ENCODE results near the gene MORN1.
"Not testable (repeated sequence)": the region's sequence is repeated elsewhere in the genome, so short reads cannot be mapped to it uniquely, and the experiment has no call there.

Gene MORN1

DNA sequence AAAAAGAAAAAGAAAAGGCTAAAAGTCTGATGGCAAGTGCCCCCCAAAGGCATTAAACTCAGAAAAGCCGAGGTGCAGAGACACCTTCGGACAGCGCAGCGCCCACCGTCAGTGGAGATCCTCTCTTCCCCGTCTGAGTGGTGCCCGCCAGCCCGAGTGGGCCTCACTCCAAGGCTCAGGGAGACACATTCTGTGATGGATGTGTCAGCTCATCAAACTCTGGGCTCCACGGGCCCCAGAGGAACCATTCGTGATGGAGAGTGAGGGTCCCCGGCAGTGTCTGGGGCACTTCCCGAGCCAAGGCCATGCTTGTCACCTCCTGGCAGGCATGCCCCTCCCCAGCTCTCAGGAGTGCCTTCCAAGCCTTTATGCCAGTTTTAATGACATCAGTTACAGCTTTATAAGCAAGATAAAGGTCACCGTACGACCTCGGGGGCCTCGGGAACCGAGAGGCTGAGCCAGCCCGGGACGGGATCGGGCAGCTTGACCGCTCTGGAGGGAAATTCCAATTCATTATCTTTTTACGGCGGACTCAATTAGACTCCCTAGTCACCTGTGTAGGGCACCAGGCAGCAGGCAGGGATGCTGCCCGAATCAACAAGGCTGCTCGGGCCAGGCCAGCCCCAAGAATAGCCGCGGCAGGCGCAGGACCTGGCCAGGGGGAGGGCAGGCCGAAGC is 49.5 kb downstream of the MORN1 start:
- DNase-seq (ENCODE audit: low read depth in 4 of 4, low spot score in 1 of 4): no peak

DNA sequence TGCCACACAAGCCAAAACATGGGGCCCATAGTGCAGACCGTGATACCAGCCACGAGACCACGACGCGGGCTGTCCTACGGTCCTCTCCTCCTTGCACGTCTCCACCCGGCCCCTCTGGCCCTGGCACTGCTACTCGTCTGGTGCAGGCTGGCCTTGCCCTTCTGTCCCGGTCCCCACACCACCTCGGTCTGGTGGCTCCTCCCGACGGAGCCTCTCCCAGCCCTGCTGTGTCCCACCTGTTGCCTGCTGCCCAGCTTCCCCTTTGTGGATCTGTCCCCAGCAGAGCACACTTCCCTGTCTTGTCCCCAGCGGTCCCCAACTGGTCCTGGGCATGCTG is 50.5 kb downstream of the MORN1 start:
- DNase-seq (ENCODE audit: low read depth in 4 of 4, low spot score in 1 of 4): no peak

DNA sequence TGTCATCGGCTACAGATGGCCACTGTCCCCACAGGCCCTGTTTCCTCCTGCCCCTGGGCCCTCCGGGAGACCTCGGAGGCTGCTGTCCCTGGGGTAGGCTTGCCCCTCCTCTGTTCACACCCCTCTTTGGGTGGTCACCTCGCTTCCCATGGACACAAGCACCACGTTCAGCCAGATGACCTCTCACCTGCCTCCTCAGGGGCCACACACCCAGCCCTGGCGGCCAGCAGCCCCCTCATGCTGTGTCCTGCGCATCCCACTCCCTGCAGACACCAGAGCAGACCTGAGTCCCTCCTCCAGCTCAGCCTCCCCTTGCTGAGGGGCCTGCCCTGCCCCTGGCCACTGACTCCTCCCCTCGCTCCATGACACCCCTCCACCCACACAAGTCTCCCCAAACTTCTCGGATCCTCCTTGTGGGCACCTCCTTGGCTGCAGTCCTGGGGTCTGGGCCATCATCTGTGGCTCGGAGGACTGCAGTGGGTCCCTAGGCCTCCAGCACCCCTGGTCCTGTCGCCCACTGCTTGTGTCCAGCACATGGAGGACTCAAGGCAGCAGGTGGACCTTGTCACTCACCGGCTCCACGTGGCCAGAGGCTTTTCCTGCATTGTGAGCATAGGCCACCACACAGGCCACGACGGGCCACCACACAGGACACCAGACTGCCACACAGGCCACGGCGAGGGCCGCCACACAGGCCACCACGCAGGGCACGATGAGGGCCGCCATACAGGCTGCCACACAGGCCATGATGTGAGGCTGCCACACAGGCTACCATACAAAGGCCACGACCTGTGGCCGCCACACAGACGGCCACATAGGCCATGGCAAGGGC is 51.1 kb downstream of the MORN1 start:
- no peak for DNase-seq (ENCODE audit: low read depth in 4 of 4, low spot score in 1 of 4)

DNA sequence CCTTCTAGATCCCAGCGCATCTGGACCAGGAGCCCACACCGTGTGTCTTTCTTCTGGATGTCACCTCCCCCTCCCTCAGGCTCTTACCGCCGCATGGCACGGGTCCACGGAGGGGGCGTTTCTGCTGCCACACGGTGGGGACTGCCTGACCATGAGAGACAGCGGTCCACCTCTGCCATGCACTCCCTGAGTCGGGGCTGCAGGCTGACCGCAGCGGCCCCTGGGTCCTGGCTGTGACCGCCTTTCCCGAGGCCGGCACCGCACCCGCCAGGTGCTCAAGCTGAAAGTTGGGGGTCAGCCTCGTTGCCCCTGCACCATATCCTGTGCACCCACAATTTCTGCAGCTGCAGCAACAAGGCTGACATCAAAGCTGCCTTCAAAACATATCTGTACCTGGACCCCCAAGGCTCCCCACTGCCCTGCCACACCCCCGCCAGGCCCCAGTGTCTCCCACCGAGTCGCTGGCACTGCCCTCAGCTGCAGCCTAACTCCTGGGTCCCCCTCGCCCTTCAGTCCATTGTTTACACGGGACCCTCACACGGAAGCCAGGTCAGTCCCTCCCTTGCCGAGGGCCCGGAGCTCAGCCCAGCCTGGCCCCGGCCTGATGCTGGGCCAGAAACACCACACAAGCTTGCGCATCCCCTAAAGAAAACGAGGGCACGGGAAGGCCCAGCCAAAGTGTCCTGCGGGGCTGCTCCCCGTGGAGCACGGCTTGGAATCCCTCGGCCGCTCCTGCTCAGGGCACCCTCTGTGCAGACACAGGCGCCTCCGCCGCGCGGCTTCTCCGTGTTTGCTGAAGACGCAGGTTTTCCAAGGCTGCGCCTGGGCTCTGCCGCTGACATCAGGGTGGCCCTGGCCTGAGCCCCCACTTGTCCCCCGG is 51.9 kb downstream of the MORN1 start:
- DNase-seq (ENCODE audit: low read depth in 4 of 4, low spot score in 1 of 4): no peak

DNA sequence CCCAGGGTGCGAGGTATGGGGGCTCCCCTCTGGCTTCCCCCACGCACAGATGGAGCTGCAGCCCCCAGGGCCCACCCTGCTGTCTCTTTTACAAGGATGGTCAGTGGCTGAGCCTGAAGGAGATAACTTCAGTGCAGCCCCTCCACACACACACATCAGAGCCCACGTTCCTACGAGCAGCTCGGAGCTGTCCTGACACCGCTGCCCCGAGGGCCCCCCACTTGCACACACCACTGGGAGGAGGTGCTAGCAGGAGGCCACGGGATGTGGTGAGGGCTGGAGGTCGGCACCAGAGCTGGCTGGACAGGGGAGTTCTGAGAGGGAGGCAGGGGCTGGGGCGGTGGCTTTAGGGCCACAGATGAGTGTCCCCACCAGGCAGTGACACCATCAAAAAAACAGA is 53.9 kb downstream of the MORN1 start:
- no peak for DNase-seq (ENCODE audit: low read depth in 4 of 4, low spot score in 1 of 4)

DNA sequence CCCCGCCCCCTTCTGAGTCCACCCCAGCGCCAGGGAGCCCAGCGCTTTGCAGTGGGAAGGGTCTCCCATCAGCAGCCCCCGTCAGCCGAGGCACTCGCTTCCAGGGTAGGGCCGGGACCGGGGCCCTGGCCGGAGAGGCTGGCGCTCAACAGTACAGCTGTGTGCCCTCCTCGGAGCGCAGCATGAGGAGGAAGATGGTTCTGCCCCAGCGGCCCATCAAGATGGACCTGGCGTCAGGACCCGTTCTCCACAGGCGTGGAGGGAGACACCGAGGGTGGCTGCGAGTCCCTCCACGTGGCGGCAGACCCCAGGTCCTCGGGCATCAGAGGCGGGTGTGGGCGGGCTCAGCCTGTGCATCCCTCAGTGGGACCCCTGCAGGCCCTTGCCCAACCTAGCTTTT is 54.3 kb downstream of the MORN1 start:
- no peak for DNase-seq (ENCODE audit: low read depth in 4 of 4, low spot score in 1 of 4)

DNA sequence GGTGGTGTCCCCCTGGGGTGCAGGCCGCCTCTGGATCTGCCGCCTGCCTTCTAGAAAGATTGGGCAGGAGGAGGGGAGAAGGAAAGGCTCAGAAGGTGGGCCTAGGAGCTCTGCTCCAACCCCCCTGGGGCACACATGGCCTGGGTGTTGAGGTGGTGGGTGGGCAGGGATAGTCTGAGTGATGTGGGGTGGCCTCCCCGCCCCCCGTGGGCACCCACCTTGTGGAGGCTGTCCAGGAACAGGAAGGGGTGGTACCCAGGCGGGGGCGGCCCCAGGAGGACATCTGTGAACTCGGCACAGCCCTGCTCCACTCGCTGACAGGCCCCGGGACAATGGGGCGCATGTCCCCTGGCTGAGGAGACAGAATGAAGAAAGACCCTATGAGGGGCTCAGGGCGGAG is 54.9 kb downstream of the MORN1 start:
- DNase-seq (ENCODE audit: low read depth in 4 of 4, low spot score in 1 of 4): no peak

DNA sequence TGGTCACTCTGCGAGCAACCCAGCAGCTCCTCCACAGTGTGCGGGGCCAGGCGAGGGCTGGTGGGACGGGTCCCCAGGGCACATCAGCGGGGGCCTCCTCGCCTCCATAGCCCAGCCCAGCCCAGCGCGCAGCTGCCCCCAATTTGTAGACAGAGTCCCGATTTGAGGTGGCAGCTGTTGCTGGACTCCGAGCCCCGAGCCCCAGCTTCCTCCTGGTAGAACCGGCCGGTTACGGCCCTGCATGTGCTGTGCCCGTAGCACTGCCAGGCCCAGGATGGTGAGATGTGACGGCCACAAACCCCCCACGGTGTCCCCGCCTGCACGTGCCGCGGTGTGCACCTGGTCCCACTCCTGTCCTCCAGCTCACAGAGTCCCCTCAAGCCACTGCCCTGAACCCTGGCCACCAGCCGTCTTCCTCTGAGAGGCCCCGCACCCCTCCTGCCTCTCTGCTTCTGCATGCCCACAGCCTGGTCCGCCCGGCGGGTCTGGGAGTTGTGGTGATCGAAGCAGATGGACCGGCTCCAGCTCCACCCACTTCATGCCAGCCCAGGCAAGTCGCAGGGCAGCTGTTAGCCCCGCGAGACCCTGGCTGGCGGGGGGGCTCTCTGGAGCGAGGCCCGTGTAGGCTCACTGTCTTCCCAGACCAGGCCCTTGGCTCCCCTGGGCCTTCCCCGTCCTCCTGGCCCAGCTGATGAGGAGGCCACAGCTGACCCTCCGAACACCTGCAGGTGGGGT is 55.5 kb downstream of the MORN1 start:
- no peak for DNase-seq (ENCODE audit: low read depth in 4 of 4, low spot score in 1 of 4)

DNA sequence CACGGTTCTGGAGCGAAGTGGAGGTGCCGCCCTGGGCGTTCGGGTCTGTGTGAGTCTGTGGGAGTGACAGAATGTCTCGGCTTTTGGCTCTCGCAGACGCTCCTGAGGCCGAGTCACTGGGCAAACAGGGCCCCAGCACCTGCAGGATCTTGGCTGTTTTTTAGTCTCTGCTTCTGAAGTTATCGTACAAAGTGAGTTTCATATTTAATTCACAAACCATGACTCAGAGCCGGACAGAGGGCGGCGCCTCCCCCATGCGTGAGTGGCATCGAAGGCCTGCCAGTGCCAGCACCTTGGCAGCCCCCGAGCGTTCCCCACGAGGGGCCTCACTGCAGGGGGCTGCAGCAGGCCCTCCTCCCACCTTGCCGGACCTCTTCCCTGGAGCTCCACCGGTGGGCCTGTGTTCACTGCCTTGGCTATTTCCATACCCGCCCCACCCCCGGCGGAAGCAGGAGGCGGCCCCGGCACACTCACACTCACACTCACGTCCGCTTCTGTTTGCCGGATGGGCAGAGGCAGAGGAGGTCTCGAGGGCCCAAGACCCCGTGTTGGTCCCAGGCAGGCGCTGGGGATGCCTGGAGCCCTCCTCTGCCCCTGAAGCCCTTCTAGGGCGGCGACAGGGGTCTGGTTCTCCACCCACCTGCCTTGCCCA is 56.3 kb downstream of the MORN1 start:
- DNase-seq (ENCODE audit: low read depth in 4 of 4, low spot score in 1 of 4): no peak

DNA sequence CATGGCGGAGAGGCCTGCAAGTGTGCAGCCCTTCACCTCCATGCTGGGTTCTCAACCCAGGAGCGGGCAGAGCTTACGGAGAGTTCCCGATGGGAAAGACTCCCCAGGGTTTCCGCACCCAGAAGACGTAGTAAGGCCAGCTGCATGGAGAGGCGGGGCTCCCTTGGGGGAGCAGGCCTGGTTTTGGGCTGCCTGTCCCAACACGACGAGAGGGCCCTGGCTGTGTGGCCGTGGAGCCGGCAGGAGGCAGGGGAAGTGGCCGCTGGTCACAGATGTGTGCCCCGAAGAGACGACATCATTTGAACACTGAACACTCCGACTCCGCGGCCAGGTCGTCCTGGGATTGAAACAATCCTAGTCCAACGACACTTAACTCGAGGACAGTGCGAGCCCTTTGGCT is 57.0 kb downstream of the MORN1 start:
- DNase-seq (ENCODE audit: low read depth in 4 of 4, low spot score in 1 of 4): no peak

DNA sequence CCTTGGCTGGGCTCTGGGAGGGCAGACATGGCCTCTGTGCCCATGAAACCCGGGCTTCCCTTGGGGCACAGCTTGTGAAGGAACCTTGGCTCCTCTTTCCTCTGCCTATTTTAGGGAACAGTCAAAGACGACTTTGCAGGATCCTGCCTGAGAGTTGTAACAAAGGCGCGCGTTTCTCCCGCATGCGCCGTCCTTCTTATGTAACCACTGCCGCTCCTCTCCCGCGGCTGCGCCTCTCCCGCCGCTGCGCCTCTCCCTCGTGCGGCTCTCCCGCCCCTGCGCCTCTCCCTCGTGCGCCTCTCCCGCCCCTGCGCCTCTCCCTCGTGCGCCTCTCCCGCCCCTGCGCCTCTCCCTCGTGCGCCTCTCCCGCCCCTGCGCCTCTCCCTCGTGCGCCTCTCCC is 59.8 kb downstream of the MORN1 start:
- DNase-seq (ENCODE audit: low read depth in 4 of 4, low spot score in 1 of 4): not testable (repeated sequence)

DNA sequence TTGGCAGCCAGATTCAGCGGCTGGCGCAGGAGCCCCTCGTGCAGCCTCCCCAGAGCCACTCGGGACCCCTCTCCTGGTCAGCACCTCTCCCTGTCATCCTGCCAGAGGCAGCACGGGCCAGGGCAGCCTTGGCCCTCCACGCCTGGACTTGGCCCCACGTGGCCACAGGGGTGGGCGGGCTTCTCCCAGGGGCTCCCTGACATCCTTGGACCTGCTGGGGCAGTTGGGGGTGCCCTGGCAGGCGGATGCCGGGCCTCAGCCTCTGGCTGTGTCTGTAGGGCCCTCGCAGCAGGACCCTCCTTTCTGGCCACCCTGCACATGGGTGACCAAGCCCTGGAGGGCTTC is 60.2 kb downstream of the MORN1 start:
- no peak for DNase-seq (ENCODE audit: low read depth in 4 of 4, low spot score in 1 of 4)

DNA sequence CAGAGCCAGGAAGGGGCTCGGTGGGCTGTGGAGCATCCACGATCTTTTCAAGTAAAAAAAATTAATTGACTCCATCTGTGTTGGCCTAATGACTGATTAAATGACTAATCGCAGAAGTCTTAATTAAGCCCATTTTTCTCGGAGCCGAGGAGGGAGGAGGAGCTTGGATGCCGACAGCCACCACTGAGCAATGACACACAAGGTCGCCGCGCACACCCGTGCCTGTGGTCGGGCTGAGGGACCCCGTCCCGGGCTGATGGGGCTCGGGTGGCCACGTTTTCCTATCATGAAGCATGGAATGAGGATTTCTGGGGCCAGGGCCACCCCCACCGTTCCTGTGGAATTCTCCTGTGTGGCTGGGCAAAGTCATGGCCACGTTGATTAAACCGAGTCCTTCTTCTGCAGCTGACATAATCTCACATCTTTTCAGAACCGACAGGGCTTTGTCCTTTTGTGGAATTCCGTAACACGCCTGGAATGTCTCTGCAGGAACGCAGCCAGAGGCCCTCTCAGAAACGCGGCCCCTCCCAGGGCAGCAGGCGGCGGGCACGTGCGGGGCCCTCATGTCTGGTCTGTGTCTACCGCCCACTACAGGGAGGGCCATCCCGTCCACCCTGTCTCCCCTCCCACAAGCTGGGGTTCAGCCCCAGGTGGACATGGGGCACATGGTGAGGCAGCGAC is 60.7 kb downstream of the MORN1 start:
- DNase-seq (ENCODE audit: low read depth in 4 of 4, low spot score in 1 of 4): no peak

DNA sequence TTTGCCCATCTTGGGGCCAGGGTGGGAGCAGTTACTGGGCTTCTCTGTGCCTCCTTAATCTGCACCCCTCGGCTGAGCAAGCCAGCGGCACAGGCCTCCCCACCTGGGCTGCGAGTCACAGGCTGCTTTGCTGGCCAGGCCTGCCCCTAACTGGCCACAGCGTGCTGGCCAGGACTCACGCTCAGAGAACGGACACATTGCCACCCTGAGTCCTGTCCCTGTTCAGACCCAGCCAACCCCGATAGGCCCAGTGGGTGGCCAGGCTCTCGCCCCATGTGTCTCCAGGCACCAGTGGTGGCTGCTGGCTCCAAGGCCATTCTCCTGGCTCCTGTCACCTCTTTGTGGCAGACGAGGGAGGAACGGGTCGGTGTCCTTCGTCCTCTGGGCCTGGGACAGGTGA is 61.3 kb downstream of the MORN1 start:
- no peak for DNase-seq (ENCODE audit: low read depth in 4 of 4, low spot score in 1 of 4)

DNA sequence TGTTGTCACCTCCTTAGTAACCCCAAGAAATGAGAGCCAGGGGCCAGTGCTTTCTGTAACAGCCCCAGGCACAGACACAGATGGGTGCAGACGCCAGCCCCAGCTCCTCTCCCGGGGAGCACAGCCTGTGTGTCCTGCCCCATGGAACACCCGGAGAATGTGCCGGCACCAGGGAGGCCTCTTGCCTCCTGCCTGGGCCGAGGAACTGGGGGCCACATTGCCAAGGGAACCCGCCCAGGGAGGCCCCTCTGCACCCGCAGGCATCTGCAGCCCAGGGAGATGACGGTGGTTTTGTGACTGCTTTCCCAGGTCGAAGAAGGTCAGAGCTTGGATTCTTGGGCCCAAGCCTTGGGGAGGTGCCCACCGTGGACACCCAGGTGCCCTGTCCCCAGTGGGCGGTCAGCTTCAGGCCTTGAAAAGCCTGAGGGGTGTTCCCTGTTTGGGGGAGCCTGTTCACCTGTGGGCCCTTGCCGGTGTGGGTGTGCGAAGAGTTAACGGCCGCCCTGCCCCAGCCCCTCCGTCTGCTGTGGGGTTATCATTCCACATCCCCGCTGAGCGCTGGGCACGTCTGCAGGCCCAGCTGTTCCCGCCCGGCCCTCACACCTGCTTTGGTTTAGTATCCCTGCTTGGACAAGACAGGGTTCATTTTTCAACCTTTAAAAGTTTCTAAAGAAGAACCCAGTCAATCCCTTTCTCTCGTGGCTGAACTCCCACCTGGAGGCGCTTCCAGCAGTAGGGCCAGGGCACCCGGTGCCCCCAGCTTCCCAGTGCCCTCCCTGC is 62.5 kb downstream of the MORN1 start:
- DNase-seq (ENCODE audit: low read depth in 4 of 4, low spot score in 1 of 4): no peak

DNA sequence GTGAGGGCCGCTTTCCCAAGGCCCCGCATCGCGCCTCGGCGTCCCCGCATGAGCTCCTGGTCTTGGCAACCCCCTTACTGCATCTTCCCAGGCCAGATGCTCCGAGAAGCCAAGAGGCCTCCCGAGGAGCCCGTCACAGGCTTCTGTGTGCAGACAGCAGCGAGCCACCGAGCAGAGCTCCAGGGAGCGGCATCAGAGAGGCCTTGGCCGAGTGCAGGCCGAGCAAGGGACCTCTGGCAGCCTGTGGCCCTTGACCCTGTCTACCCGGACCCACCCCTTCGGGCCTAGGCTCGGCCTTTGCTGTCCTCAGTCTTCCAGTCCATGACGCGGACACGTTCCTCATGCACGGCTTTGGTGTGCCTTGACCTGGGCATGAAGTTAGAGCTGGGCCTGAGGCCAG is 63.5 kb downstream of the MORN1 start:
- DNase-seq (ENCODE audit: low read depth in 4 of 4, low spot score in 1 of 4): no peak

DNA sequence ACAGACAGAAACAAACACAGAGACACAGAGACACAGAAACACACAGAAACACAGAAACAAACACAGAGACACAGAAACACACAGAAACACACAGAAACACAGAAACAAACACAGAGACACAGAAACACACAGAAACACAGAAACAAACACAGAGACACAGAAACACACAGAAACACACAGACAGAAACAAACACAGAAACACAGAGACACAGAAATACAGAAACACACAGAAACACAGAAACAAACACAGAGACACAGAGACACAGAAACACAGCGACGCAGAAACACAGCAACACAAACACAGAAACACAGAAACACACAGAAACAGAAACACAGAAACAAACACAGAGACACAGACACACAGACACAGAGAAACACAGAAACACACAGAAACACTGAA is 64.2 kb downstream of the MORN1 start:
- not testable (repeated sequence) for DNase-seq (ENCODE audit: low read depth in 4 of 4, low spot score in 1 of 4)

DNA sequence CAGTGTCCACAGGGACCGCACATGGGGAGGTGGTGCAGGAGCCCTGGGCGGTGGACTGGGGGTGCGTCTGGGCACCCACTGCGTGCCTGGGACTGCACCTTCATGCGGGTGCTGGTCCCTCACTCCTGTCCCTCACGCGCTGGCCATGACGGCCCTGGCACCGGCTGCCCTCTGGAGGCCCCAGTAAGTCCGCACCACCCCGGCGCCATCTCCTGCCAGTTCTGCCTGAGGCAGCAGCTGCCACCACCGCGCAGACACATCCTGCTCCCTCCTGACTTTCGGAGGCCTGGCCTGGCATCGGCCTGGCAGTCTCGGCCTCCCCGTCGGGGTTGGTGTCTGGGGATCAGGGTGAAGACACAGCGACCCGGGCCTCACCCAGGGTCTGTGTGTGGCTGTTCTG is 64.8 kb downstream of the MORN1 start:
- no peak for DNase-seq (ENCODE audit: low read depth in 4 of 4, low spot score in 1 of 4)

DNA sequence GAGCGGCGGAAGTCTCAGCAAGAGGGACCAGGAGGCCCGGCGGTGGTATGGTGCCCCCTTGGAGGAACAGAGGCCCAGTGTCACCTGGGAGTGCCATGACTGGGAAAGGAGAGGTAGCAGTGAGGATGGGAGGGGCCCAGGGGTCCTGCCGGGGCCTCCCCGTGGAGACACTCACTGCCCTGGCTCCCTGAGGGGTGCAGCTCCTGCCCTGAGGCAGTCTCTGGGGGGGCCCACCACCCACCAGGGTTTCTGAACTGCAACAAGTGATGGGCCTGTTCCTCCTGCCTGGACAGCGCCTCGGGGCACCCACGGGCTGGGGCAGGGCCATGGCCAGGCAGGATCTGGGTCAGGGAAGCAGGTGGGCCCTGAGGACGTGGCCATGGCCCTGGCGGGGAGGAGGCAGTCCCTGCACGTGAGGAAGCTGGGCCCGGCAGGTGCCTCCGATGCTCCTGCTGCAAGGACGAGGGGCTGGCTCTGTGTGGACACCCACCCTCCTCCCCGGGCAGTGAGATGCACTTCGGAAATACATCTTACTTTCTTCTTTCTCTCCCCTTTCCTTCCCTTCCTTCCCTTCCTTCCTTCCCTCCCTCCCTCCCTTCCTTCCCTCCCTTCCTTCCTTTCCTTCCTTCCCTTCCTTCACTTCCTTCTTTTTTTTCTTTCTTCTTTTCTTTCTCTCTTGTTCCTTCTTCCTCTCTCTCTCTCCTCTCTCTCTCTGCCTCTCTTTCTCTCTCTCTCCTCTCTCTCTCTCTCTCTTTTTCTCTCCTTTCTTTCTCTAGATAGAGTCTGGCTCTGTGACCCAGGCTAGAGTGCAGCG is 66.6 kb downstream of the MORN1 start:
- no peak for DNase-seq (ENCODE audit: low read depth in 4 of 4, low spot score in 1 of 4)

Data from stimulated activated CD4-positive, alpha-beta T cell treated with anti-CD3 and anti-CD28 coated beads, Interleukin-1b, Interleukin-23, amount 100 ng/mL, for 24 hours (primary cell).